Testis (tissue), 3 donors: ENCODE measurements around the gene LRMDA. TPM values are rescaled to one million over a fixed set of nuclear protein-coding genes. Genes with fewer than 3 reads are reported as not detected.

Source experiments
- DNase-seq: peaks from one replicate; pipeline ENCODE4 v3.0.0-alpha.2; 2019
- H3K27ac ChIP-seq, 2 donors: fragments of 200-600 bp; sonication (generic); one replicate each; pipeline ENCODE4 v1.5.1; 2019
- H3K27me3 ChIP-seq: fragments of 200-600 bp; sonication (generic); one replicate; pipeline ENCODE4 v1.5.1; 2019
- H3K36me3 ChIP-seq: fragments of 200-600 bp; sonication (generic); one replicate; pipeline ENCODE4 v1.5.1; 2017; ENCODE audit warnings: low read depth; ENCODE audit errors: missing control alignments
- H3K4me1 ChIP-seq: fragments of 200-600 bp; sonication (generic); one replicate; pipeline ENCODE4 v1.5.1; 2019
- H3K4me3 ChIP-seq, 2 donors: fragments of 200-600 bp; sonication (generic); one replicate each; pipeline ENCODE4 v1.5.1; 2017 to 2019
- H3K9me3 ChIP-seq: fragments of 200-600 bp; sonication (generic); one replicate; pipeline ENCODE4 v1.5.1; 2017
- POLR2A ChIP-seq: fragments of 450-650 bp; IDR thresholded peaks from one replicate; pipeline ENCODE4 v1.6.1; 2017; ENCODE audit warnings: antibody characterized with exemption, mild to moderate bottlenecking, moderate library complexity
- WGBS, 2 donors: methylation state at CpG; one replicate each; pipeline ENCODE4 v1.1.5; 2018; 5-methylcytosine and 5-hydroxymethylcytosine counted together
- intact Hi-C: fragments of 100-400 bp; cut with DNase I; formaldehyde crosslinking; loops from one replicate; pipeline ENCODE4 v1.15.1; 2023; ENCODE audit warnings: low total_unique reads
- polyA plus RNA-seq: library from polyadenylated mRNA; stranded (reverse); fragments of 350-450 nt; fragmentation: Illumina TruSeq; extraction: RNeasy Lipid Tissue Mini Kit (QIAGEN cat#74804); gene quantifications from one replicate; pipeline ENCODE4 v1.2.3, GENCODE V29; 2014; ENCODE audit warnings: low read depth, low replicate concordance; ENCODE audit not compliant: insufficient read depth
- total RNA-seq, 2 donors: library from RNA; depleted of rRNA; stranded (reverse); fragments of >200 nt; gene quantifications; one replicate each; pipeline ENCODE4 v1.2.3, GENCODE V29; 2016
- TF ChIP-seq, protein P1 (sequence below), 3 experiments: fragments of 450-650 bp in 2 of 3; fragments of 200-600 bp in 1 of 3; sonication (generic) in 1 of 3; IDR thresholded peaks; one replicate each; pipeline ENCODE4 v1.5.1; 2016 to 2019; ENCODE audit warnings: antibody characterized with exemption in 3 of 3, mild to moderate bottlenecking in 2 of 3, moderate library complexity in 1 of 3

LRMDA gene
- total and polyA plus RNA-seq, 3 donors from 2014 or later = 7.6 to 13.8 (median 10.6) TPM

DNA sequence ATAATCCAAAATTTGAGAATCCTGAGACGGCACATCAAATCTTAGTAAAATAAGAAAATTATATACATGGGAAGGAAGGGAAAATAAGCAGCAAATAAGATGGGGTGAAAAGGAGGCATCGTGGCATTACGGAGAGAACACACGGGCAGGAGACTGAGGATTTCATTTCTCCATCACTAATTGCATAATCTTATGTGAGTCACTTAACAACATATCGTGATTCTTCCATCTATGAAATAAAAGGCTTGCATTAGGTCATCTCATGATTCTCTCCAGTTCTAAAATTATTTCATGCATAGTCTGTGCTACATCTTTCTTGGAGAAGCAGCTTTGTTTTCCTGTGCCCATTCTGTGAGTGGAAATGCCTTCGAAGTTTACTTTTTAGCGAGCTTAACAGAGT lies 288.7 kb downstream of the LRMDA start:
- intact Hi-C loops = no loop called here
- H3K9me3 ChIP-seq = no peaks in the 10 kb centered on the region
- H3K4me1 ChIP-seq = no peaks in the 10 kb centered on the region
- H3K36me3 ChIP-seq = no peaks in the 10 kb centered on the region
- DNase-seq = no peak
- H3K4me3 ChIP-seq = no peak overlapping the region
- H3K27ac ChIP-seq = no peak overlapping the region
- WGBS, 2 donors = 92 to 93% methylated on average over 7 of the region's 7 CpGs
- no peaks in the 10 kb centered on the region for H3K27me3 ChIP-seq
- TF ChIP-seq, protein P1, sequence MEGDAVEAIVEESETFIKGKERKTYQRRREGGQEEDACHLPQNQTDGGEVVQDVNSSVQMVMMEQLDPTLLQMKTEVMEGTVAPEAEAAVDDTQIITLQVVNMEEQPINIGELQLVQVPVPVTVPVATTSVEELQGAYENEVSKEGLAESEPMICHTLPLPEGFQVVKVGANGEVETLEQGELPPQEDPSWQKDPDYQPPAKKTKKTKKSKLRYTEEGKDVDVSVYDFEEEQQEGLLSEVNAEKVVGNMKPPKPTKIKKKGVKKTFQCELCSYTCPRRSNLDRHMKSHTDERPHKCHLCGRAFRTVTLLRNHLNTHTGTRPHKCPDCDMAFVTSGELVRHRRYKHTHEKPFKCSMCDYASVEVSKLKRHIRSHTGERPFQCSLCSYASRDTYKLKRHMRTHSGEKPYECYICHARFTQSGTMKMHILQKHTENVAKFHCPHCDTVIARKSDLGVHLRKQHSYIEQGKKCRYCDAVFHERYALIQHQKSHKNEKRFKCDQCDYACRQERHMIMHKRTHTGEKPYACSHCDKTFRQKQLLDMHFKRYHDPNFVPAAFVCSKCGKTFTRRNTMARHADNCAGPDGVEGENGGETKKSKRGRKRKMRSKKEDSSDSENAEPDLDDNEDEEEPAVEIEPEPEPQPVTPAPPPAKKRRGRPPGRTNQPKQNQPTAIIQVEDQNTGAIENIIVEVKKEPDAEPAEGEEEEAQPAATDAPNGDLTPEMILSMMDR (IDR thresholded peaks at IDR 0.05) = no peak
- TF ChIP-seq POLR2A = no peak

DNA sequence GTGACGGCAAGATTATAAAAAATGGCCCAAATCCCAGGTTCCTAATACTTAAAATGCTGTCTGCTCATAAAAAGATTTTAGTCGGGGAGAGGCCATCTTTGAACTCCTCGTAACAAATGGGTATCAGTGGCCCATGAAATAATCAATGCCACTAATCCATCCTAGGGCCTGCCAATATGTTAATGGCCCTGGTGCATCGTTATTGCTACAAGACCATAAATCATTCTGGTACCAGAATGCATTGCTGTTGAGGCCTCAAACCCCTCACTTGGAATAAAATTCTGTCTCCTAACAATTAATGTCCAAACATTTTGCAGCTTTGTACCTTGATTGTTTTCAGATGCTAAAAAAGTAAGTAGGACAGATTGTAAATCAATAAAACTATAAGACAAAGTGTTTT lies 290.6 kb downstream of the LRMDA start:
- 77 to 92% methylated on average over 4 of the region's 4 CpGs for WGBS, 2 donors
- Histone ChIP-seq H3K4me1 (no peaks in the 10 kb centered on the region), H3K36me3 (no peaks in the 10 kb centered on the region), H3K9me3 (no peaks in the 10 kb centered on the region), H3K27ac (no peak overlapping the region), H3K27me3 (no peaks in the 10 kb centered on the region), H3K4me3 (no peak overlapping the region)
- TF ChIP-seq POLR2A = no peak
- TF ChIP-seq, protein P1 (IDR thresholded peaks at IDR 0.05) = no peak
- intact Hi-C loops = no loop called here
- DNase-seq = no peak

DNA sequence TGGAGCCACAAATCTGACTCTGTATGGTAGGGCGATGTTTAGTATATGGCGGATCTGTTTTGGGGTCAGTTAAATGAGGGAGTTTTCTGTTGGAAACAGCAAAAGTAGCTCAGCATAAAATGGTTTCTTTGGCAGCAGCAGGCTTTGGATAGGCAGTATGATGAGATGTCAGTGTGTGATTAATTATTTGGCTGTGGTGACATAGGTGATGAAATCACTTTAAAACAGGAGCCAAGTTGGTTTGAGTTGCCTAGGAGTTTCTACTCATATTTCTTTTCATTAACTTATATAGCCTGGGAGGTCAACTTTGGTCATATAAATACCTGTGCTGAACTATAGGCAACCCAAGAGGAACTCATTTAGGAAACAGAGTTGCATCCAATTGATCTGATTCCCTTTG lies 291.2 kb downstream of the LRMDA start:
- H3K9me3 ChIP-seq = no peaks in the 10 kb centered on the region
- no peaks in the 10 kb centered on the region for H3K4me1 ChIP-seq
- no peak for DNase-seq
- no peaks in the 10 kb centered on the region for H3K27me3 ChIP-seq
- 94 to 97% methylated on average over 2 of the region's 2 CpGs for WGBS, 2 donors
- H3K36me3 ChIP-seq = no peaks in the 10 kb centered on the region
- intact Hi-C loops = no loop called here
- H3K27ac ChIP-seq = no peak overlapping the region
- no peak overlapping the region for H3K4me3 ChIP-seq
- TF ChIP-seq, protein P1 (IDR thresholded peaks at IDR 0.05) = no peak
- TF ChIP-seq POLR2A = no peak

DNA sequence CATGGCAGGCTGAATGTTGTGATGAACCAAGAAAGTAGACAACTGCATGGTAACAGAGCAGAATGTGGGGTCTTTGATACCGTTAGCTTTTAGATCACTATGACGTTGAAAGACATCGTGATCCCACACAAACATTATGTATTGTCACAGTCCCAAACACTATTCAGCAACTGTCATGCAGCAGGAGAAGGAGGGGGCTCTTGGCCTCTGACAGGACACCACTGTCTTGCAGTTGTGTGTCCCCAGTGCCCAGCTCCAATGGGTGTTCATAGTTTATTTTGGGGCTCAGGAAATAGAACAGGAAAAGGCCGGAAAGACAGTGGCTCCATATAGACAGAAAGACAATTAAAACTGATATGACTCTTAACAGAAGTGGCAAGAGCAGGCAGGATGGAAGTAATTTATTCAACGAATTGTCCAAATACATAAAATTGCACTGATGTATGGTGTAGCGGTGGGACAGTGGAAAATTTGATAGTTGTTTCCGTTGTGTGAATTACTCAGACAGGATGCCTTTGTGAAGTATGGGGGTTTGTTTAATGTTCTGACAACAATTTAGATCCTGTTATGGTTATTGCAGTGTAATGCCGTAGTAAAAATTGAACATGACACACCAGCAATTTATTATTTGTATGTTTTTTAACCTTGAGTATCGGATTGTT lies 292.0 kb downstream of the LRMDA start:
- TF ChIP-seq, protein P1 (IDR thresholded peaks at IDR 0.05) = no peak
- TF ChIP-seq POLR2A = no peak
- no peaks in the 10 kb centered on the region for H3K9me3 ChIP-seq
- H3K4me3 ChIP-seq = no peak overlapping the region
- intact Hi-C loops = no loop called here
- no peaks in the 10 kb centered on the region for H3K36me3 ChIP-seq
- 90% methylated on average over 9 of the region's 9 CpGs for WGBS, 2 donors
- no peaks in the 10 kb centered on the region for H3K4me1 ChIP-seq
- H3K27ac ChIP-seq = no peak overlapping the region
- no peak for DNase-seq
- no peaks in the 10 kb centered on the region for H3K27me3 ChIP-seq

DNA sequence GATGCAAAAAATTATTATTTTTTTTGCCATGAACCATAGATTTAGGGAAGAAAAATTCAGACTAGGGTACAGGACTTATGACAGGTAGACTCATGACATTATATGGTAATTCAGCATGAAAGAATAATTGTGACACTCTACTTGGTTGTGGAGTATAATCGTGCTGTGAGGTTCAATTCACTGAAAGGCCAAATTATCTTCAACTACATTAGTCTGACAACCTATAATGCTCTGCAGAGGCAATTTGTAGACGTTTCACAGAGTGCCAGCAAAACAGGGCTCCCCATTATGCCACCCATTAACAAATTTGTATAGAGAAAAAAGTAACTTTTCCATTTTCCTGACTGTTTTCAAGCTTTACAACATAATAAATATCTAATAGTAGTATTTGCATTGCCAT lies 292.6 kb downstream of the LRMDA start:
- WGBS, 2 donors = 88 to 94% methylated on average over 2 of the region's 2 CpGs
- no peak for DNase-seq
- no peaks in the 10 kb centered on the region for H3K4me1 ChIP-seq
- TF ChIP-seq POLR2A = no peak
- TF ChIP-seq, protein P1 (IDR thresholded peaks at IDR 0.05) = no peak
- no peaks in the 10 kb centered on the region for H3K9me3 ChIP-seq
- H3K36me3 ChIP-seq = no peaks in the 10 kb centered on the region
- no peak overlapping the region for H3K27ac ChIP-seq
- intact Hi-C loops = no loop called here
- no peak overlapping the region for H3K4me3 ChIP-seq
- H3K27me3 ChIP-seq = no peaks in the 10 kb centered on the region
